ENCODE results near the gene PSMB7. TPM values are rescaled to one million over a fixed set of nuclear protein-coding genes. Genes with fewer than 3 reads are reported as not detected.

Gene PSMB7
- total RNA-seq, 3 donors from 2014 or later, result 157 to 206 (median 162) TPM

- DNase-seq (ENCODE audit: low spot score in 2 of 2), result peak; percentile 42 to 63
- H3K9me3 ChIP-seq, result no peaks in the 10 kb centered on the region
- no peaks in the 10 kb centered on the region for H3K4me1 ChIP-seq
- H3K27ac ChIP-seq, result peak overlapping the region; percentile 76 to 85
- TF ChIP-seq POLR2AphosphoS5 (IDR thresholded peaks at IDR 0.05) (no peak), CTCF (IDR thresholded peaks at IDR 0.05) (no peak), POLR2A (IDR thresholded peaks at IDR 0.05) (no peak)
- peaks cover 6% of the 10 kb centered on the region for H3K36me3 ChIP-seq
- H3K4me3 ChIP-seq, result no peak overlapping the region
- intact Hi-C loops (cut with DNase I; ENCODE audit: low total_unique reads), result no loop called here
- H3K27me3 ChIP-seq, result no peaks in the 10 kb centered on the region
Measured at GRCh38 chr9:124352616-124353015, 62.6 kb downstream of the PSMB7 start.

GRCh38 chr9:124351672-124352468, 63.4 kb downstream of the PSMB7 start:
- Histone ChIP-seq H3K27ac (peak overlapping the region; percentile 76 to 85), H3K9me3 (no peaks in the 10 kb centered on the region), H3K4me3 (no peak overlapping the region), H3K4me1 (no peaks in the 10 kb centered on the region), H3K27me3 (no peaks in the 10 kb centered on the region), H3K36me3 (peaks cover 6% of the 10 kb centered on the region)
- TF ChIP-seq POLR2A (IDR thresholded peaks at IDR 0.05) (no peak), CTCF (IDR thresholded peaks at IDR 0.05) (no peak), POLR2AphosphoS5 (IDR thresholded peaks at IDR 0.05) (no peak)
- intact Hi-C loops (cut with DNase I; ENCODE audit: low total_unique reads), result no loop called here
- DNase-seq (ENCODE audit: low spot score in 2 of 2), result peak in 1 of 2 donors; percentile 38

DNA sequence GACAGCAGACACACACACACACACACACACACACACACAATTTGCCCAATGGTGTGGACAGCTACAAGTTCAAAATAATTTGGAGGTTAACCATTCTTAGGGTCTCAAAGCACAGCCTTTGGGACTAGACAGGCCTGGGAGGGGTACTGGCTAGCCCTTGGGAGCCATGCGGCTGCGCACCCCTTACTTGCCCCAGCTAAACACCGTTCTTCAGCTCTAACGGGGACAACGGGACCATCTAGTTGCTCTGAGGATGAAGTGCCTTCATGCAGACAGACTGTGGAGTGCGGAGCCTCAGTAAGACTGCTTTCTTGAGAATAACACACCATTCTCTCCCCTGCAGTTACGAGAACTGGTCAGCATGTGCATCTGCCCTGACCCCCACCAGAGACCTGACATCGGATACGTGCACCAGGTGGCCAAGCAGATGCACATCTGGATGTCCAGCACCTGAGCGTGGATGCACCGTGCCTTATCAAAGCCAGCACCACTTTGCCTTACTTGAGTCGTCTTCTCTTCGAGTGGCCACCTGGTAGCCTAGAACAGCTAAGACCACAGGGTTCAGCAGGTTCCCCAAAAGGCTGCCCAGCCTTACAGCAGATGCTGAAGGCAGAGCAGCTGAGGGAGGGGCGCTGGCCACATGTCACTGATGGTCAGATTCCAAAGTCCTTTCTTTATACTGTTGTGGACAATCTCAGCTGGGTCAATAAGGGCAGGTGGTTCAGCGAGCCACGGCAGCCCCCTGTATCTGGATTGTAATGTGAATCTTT, 64.6 kb downstream of the PSMB7 start:
- H3K36me3 ChIP-seq, result peaks cover 6% of the 10 kb centered on the region
- H3K27ac ChIP-seq, result no peak overlapping the region
- intact Hi-C loops (cut with DNase I; ENCODE audit: low total_unique reads), result no loop called here
- TF ChIP-seq POLR2AphosphoS5 (IDR thresholded peaks at IDR 0.05) (no peak), CTCF (IDR thresholded peaks at IDR 0.05) (no peak), POLR2A (IDR thresholded peaks at IDR 0.05) (no peak)
- no peaks in the 10 kb centered on the region for H3K27me3 ChIP-seq
- DNase-seq (ENCODE audit: low spot score in 2 of 2), result peak in 1 of 2 donors; percentile 33
- H3K4me1 ChIP-seq, result no peaks in the 10 kb centered on the region
- no peak overlapping the region for H3K4me3 ChIP-seq
- no peaks in the 10 kb centered on the region for H3K9me3 ChIP-seq

- no peaks in the 10 kb centered on the region for H3K4me1 ChIP-seq
- H3K27me3 ChIP-seq, result no peaks in the 10 kb centered on the region
- H3K27ac ChIP-seq, result no peak overlapping the region
- intact Hi-C loops (cut with DNase I; ENCODE audit: low total_unique reads), result loop anchor here (10.0 kb wide), 1 partner anchor 205 kb away; no protein-coding TSS in a partner anchor
- H3K4me3 ChIP-seq, result no peak overlapping the region
- no peak for TF ChIP-seq POLR2A (IDR thresholded peaks at IDR 0.05)
- TF ChIP-seq CTCF (IDR thresholded peaks at IDR 0.05), result no peak
- no peak for TF ChIP-seq POLR2AphosphoS5 (IDR thresholded peaks at IDR 0.05)
- H3K36me3 ChIP-seq, result peaks cover 14% of the 10 kb centered on the region
- no peaks in the 10 kb centered on the region for H3K9me3 ChIP-seq
- DNase-seq (ENCODE audit: low spot score in 2 of 2), result no peak
Measured at GRCh38 chr9:124349675-124350493, 65.4 kb downstream of the PSMB7 start.
